GM21390 (cell line): ENCODE data around the gene HSPA9.

Experiments used
- ATAC-seq: cut with Tn5 transposase; IDR thresholded peaks from one replicate; pipeline ENCODE4 v1.9.1; 2021; ENCODE audit not compliant: unreplicated experiment

The HSPA9 gene

GRCh38 chr5:138564242-138564641 lies 11.0 kb downstream of the HSPA9 start:
- no peak for ATAC-seq

- no peak for ATAC-seq
Observed at GRCh38 chr5:138563340-138564118, 11.7 kb downstream of the HSPA9 start.

GRCh38 chr5:138560971-138561370 lies 14.2 kb downstream of the HSPA9 start:
- no peak for ATAC-seq

GRCh38 chr5:138559937-138560336 lies 15.3 kb downstream of the HSPA9 start:
- ATAC-seq, result no peak

GRCh38 chr5:138557677-138558076 lies 17.5 kb downstream of the HSPA9 start:
- ATAC-seq, result no peak

GRCh38 chr5:138554143-138554542 lies 21.1 kb downstream of the HSPA9 start:
- no peak for ATAC-seq

- no peak for ATAC-seq
Observed at GRCh38 chr5:138553437-138554095, 21.6 kb downstream of the HSPA9 start.

GRCh38 chr5:138552657-138553056 lies 22.5 kb downstream of the HSPA9 start:
- no peak for ATAC-seq

- no peak for ATAC-seq
Observed at GRCh38 chr5:138549414-138549813, 25.8 kb downstream of the HSPA9 start.

- no peak for ATAC-seq
Observed at GRCh38 chr5:138545919-138546562, 29.2 kb downstream of the HSPA9 start.

- ATAC-seq, result no peak
Observed at GRCh38 chr5:138544181-138545134, 30.7 kb downstream of the HSPA9 start.

GRCh38 chr5:138543730-138544104 lies 31.5 kb downstream of the HSPA9 start:
- peak; percentile 40 for ATAC-seq

GRCh38 chr5:138542956-138543729 lies 32.1 kb downstream of the HSPA9 start, which contains the start of gene ETF1:
ETF1 (minus strand) TSS chr5:138543236; CDS start chr5:138542918, 318 bp downstream.
- peak; percentile 90 for ATAC-seq

GRCh38 chr5:138542180-138542955 lies 32.8 kb downstream of the HSPA9 start:
- peak; percentile 30 for ATAC-seq

- no peak for ATAC-seq
Observed at GRCh38 chr5:138541511-138542179, 33.6 kb downstream of the HSPA9 start.

- ATAC-seq, result no peak
Observed at GRCh38 chr5:138539791-138540190, 35.4 kb downstream of the HSPA9 start.

- ATAC-seq, result no peak
Observed at GRCh38 chr5:138538943-138539627, 36.1 kb downstream of the HSPA9 start.

GRCh38 chr5:138536665-138537315 lies 38.4 kb downstream of the HSPA9 start:
- ATAC-seq, result no peak
